NCI-H2227 (cell line): ENCODE results near the gene GLB1L2.

Experiments
- DNase-seq: peaks from one replicate; lab custom pipeline; 2025; ENCODE audit not compliant: unreplicated experiment; lab: John Stamatoyannopoulos, UW

GLB1L2 gene

DNA sequence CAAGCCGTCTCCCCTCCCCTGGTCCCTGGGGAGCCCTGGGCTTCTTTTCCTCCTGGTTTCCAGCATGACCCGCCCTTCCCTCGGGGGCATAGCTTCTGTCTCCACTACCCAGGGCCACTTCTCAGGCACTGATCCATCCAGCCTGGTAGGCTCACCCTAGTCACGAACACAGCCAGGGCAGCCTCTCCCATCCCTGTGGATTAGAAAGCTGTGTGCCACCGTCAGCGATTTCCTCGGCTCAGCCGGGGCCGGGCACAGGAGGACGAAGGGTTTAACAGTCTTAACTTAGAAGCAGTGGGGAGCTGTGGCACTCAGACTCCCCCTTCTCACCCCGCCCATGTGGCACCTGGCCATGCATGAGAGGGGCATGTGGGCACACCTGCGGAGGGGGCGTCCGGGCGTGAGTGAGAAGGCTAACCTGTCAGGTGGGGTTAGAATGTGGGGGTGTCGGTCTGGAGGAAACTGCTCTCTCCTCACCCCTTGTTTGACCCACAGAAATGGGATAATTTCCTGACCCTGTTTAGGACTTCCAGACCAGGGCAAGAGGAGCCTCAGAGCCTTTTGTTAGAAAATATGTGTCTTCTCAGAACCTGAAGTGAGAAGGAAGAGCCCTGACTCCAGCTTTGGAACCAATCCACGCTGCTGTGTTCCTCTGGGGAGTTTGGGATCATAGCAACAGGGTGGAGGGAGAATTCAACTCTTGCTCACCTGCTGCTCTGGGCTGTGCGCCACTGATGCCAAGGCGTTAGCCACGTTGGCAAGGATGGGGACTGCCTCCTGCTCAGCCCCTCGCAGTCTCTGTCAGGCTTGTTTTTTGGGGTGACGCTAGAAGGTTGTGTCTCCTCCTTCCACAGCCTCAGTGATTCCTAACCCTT lies 14.6 kb downstream of the GLB1L2 start:
- no peak for DNase-seq

- no peak for DNase-seq
These were observed 15.2 kb downstream of the GLB1L2 start for GRCh38 chr11:134346976-134347350.

GRCh38 chr11:134347441-134347840 lies 15.7 kb downstream of the GLB1L2 start:
- no peak for DNase-seq

GRCh38 chr11:134349109-134349801 lies 17.5 kb downstream of the GLB1L2 start:
- no peak for DNase-seq

DNA sequence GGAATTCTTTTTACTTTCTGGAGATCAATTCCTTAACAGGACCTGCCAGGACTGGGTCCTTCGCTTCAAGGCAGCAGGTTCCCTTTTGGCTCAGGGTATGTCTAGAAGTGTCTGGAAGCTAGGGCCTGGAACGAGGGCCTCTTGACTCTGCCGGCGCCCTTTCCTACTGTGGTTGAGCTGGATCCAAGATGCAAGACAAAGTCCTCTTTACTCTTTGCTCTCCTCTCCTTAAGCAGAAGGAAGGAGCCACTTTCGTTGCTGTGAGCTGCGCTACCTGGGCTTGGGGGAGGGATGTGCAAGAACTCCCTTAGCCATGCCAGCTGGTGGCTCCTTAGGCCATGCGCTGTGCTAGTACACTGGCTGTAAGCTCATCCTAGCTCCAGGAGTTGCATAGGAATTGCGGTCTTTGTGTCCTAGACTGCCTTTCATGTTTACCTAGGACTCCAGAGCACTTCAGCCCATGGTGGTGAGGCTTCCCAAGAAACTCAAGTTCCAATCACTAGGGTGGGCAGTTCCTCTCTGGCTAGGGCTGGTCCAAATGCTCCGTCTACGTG lies 18.1 kb downstream of the GLB1L2 start:
- no peak for DNase-seq

GRCh38 chr11:134350381-134350780 lies 18.6 kb downstream of the GLB1L2 start:
- no peak for DNase-seq

DNA sequence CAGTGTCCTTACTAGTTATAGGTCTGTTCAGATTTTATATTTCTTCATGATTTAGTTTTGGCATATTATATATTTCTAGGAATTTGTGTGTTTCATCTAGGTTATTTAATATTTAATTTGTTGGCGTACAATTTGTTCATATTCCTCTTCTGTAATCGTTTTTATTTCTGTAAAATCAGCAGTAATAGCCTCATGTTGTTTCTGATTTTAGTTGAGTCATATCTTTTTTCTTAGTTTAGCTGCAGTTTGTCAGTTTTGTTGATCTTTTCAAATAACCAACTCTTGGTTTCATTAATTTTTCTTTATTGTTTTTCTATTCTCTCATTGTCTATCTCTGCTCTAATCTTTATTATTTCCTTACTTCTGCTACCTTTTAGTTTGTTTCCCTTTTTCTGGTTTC lies 20.3 kb downstream of the GLB1L2 start:
- DNase-seq, result no peak

- no peak for DNase-seq
These were observed 23.3 kb downstream of the GLB1L2 start for GRCh38 chr11:134355136-134355535.

DNA sequence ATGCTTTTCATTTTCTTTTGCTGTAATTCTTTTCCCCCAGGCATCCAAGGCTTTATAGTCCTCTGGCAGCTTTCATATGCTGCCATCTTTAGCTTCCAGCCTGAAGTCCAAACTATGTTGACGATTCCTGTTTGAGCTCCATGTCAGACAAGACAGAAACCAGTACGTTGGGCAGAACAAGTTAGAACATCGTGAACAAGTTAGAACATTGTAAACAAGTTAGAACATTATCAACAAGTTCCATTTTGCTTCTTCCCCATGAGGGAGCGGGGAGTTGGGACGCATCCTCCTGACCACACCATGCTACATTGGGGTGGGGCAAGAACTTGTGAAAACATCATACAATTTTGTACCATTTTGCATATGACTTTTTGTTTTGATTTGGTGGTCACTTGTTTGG lies 23.9 kb downstream of the GLB1L2 start:
- no peak for DNase-seq

DNA sequence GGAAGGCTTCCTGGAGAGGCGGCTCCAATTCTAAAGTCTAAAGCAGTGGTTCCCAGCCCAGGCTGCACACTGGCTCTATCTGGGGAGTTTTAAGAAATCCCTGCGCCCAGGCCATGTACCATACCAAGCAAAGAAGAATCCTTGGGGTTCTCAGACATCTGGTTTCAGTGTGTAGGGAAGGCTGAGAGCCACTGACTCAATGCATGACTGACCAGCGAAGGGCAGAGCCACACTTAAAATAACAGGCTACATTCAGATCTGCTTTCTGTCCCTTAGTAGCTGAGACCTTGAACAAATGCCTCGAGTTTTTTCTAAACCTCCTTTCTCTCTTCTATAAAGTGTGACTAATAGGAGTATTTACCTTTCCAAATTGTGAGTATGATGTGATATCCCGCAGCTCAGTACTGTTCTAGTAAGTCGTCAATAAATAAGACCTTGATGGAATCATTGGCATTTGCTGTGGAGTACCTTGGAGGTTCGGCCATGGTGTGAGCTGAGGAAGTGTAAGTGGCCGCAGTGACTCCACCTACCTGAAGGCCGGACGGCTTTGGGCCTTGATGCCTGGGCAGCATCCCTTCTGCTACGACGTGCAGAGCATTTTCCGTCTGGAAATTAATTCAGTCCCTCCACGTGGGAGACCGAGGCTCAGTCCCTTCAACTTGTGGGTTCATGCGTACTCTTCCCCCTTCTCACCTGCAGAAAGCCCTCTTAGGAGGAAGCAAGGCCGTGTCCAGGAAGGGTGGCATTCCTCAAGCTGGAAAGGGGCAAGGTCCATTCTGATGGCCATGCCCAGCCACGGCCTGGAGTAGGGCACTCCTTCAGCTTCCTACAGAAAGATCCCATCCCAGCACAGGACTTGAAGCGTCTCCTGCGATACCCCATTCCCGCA lies 25.1 kb downstream of the GLB1L2 start:
- DNase-seq, result no peak

DNA sequence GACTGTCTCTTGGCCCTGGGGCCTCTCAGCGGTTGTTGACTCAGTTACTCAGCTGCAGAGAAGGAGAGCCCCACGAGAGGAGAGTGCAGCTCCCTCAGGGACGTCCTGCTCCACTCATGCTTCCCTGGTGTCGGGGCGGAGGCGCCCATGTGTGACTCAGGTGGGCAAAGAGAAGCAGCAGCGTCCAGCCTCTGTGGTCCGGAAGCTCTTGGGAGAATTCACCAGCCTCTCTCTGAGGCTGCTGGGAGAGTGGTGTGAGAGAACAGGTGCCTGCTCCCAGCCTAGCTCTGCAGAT lies 25.7 kb downstream of the GLB1L2 start:
- DNase-seq, result no peak

- no peak for DNase-seq
These were observed 26.5 kb downstream of the GLB1L2 start for GRCh38 chr11:134358165-134358855.

GRCh38 chr11:134358856-134359490 lies 27.2 kb downstream of the GLB1L2 start:
- DNase-seq, result no peak

DNA sequence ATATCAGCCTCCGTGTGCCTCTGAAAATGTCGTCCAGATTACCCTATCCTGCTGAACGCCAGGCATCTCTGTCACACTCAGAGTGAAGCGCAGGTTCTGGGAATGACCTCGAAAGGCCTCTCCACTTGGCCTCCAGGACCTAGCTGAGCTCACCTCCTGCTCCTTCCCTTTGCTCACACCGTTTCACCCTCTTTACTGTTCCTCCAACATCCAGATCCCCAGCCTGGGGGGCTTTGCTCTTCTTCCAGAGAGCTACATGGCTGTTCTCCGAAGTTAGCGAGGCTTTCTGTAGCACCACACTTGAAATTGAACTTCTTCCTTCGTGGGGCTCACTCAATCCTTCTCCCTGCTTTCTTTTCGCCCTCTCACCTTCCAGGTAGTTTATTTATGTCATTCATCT lies 27.9 kb downstream of the GLB1L2 start:
- no peak for DNase-seq

- DNase-seq, result no peak
These were observed 28.5 kb downstream of the GLB1L2 start for GRCh38 chr11:134360050-134360835.

DNA sequence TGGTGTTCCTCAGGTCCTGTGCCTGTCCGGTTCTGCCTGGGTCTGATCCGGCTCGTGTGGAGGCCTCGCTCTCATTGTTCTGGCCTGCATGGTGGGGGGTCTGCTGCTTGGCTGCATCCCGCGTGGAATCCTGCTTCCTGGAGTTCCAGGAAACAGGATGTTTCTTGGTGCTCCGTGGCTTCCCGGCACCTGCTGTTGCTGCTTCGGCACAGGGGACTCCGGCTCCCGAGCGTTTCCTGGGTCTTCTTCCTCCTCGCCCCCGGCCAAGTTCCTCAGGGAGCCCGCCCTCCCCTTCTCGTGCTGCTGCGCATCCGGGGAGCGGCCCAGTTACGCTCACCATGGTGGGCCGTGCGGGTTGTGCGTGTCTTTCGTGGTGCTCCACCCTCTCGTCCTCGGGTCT lies 29.9 kb downstream of the GLB1L2 start:
- DNase-seq, result no peak

- no peak for DNase-seq
These were observed 30.6 kb downstream of the GLB1L2 start for GRCh38 chr11:134362192-134362901.

DNA sequence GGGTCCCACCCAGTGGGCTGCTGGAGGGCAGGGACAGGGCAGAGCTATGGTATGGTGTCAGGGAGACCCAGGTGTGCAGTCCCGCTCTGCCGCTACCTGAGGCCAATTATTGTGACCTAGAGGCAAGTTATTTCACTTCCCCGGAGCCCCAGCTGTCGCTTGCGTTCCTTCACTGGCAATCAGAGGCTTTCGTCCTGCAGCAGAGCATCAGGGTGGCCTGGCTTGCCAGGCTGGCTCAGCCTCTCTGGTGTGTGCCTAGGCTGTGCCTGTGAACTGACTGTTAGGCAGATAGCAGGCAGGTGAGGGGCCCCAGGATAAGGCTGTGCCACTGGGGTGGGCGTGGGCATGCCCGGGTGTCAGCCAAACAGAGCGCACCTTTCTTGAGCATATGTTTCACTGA lies 31.4 kb downstream of the GLB1L2 start:
- DNase-seq, result no peak

DNA sequence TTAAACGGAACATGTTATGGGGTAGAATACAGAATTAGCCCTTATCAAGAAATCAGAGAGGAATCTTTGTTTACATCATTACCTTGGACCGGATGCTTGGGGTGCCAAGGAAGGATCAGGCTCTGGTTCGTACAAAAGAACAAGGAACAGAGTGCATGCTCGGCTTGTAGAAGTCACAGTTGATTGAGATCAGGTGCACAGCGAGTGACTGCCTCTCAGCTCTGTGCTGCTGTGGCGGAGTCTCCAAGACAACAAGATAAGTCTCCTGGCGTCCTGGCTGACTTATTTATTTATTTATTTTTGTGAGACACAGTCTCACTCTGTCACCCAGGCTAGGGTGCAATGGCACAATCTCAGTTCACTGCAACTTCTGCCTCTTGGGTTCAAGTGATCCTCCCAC lies 31.8 kb downstream of the GLB1L2 start:
- no peak for DNase-seq
